AG04449 (cell line): ENCODE results near the gene RASGRP1.
A peak's percentile ranks its signal among the peaks of the same experiment; 100 is the strongest.

Source experiments
- CTCF ChIA-PET: fragments of 350-600 bp; formaldehyde crosslinking; extraction: SDS; loops from one replicate; lab custom pipeline; 2021; ENCODE audit warnings: antibody characterized with exemption; lab: Yijun Ruan, JAX
- POLR2A ChIA-PET: fragments of 400-600, 350-600 bp; formaldehyde crosslinking; extraction: SDS; loops from one replicate; lab custom pipeline; 2020; ENCODE audit warnings: antibody characterized with exemption, inconsistent platforms; lab: Yijun Ruan, JAX
- DNase-seq: peaks from one replicate; pipeline ENCODE4 v3.0.0-alpha.2; 2010; ENCODE audit warnings: low read depth, low spot score
- H3K4me3 ChIP-seq: 2 replicates; pipeline ENCODE4 v1.5.1; 2011; ENCODE audit warnings: low read depth, mild to moderate bottlenecking, control low read depth, low read length
- CTCF ChIP-seq: IDR thresholded peaks from one replicate; pipeline ENCODE4 v1.5.1; 2011; ENCODE audit warnings: mild to moderate bottlenecking, moderate library complexity, low read length, control low read depth, inconsistent platforms; ENCODE audit not compliant: insufficient read depth; ENCODE audit errors: missing control alignments

The RASGRP1 gene

DNA sequence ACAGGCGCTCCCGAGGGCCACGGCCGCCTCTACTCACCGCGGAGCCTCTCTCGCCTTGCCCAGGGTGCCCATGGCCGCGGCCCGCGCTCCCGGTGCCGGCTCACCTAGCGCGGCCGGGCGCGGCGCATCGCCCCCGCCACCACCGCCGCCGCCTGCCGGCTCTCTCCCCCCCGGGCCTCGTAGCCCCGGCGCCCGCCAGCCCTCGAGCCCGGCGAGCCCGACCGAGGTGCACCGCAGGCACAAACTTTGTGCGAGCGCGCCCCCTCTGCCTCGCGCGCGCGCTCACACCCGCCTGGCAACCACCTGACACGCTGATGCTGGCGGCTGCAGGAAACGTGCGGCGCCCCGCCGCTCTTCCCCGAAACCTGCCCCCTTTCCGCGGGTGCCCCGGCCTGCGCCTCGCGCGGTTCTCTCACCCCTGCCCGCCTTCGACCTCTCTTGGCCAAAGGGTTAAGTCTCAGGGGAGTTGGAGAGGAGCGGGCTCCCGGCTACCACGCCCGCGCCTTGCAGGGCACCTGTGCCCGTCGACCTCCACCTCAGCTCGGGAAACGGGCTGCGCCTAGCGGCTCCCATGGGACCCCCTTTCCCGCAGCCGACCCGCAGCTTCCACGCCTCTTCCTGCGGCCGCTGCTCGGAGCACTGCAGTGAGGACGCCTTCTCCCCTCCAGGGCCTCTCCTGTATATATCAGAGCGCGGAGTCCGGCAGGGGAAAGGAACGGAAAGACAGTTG is at the start of gene RASGRP1:
Gene RASGRP1, minus strand, starts transcription at position 258 of the 730 bp plus-strand sequence. Its CDS starts 186 bp downstream, at position 72.
- DNase-seq, result no peak
- CTCF ChIA-PET, result interaction anchor here (0.7 to 3.5 kb wide), 69 partner anchors 8 to 506 kb away, joined by 3 to 67 read pairs (median 7); partner anchors contain the start of gene FAM98B
- peak within 1 kb of the TSS; percentile 64 for H3K4me3 ChIP-seq
- TF ChIP-seq CTCF, result peak; percentile 68
- POLR2A ChIA-PET, result interaction anchor here (0.9 to 1.2 kb wide), 2 partner anchors 9 to 111 kb away, joined by 4 to 5 read pairs; partner anchors contain the start of gene FAM98B

GRCh38 chr15:38613085-38613484 is 48.5 kb upstream of the RASGRP1 start:
- no peak for TF ChIP-seq CTCF
- CTCF ChIA-PET, result no interaction called here
- H3K4me3 ChIP-seq, result no peak overlapping the region
- no peak for DNase-seq
- POLR2A ChIA-PET, result no interaction called here

GRCh38 chr15:38612159-38612863 is 47.7 kb upstream of the RASGRP1 start:
- DNase-seq, result no peak
- CTCF ChIA-PET, result no interaction called here
- H3K4me3 ChIP-seq, result no peak overlapping the region
- POLR2A ChIA-PET, result no interaction called here
- no peak for TF ChIP-seq CTCF

- no peak for TF ChIP-seq CTCF
- no peak overlapping the region for H3K4me3 ChIP-seq
- CTCF ChIA-PET, result no interaction called here
- DNase-seq, result no peak
- POLR2A ChIA-PET, result no interaction called here
Measured at GRCh38 chr15:38611228-38611627, 46.6 kb upstream of the RASGRP1 start.

- H3K4me3 ChIP-seq, result no peak overlapping the region
- ChIA-PET POLR2A (no interaction called here), CTCF (no interaction called here)
- no peak for TF ChIP-seq CTCF
- no peak for DNase-seq
Measured at GRCh38 chr15:38610748-38611147, 46.1 kb upstream of the RASGRP1 start.
